Naive B cell (primary cell): ENCODE data around the gene SRA1. TPM values are rescaled to one million over a fixed set of nuclear protein-coding genes. Genes with fewer than 3 reads are reported as not detected.

Experiments
- ATAC-seq, 2 donors: fragments of 150-1000 bp; cut with Tn5 transposase; 2 replicates each; pipeline ENCODE4 v1.10.0; 2021; ENCODE audit warnings: low read depth in 2 of 2, mild to moderate bottlenecking in 2 of 2, moderate library complexity in 2 of 2
- DNase-seq: peaks from one replicate; pipeline ENCODE4 v3.0.0; 2022
- H3K27ac Mint-ChIP-seq, 6 donors: one replicate each; pipeline ENCODE4 v1.8.0; 2020 to 2022; ENCODE audit warnings: mild to moderate bottlenecking in 6 of 6, mixed read lengths in 6 of 6, moderate library complexity in 5 of 6, inconsistent platforms in 2 of 6
- H3K27me3 Mint-ChIP-seq, 3 donors: one replicate each; pipeline ENCODE4 v1.8.0; 2021 to 2022; ENCODE audit warnings: mixed read lengths in 3 of 3, mild to moderate bottlenecking in 1 of 3
- H3K36me3 Mint-ChIP-seq, 2 donors: one replicate each; pipeline ENCODE4 v1.8.0; 2020 to 2022; ENCODE audit warnings: mixed read lengths in 2 of 2, inconsistent platforms in 1 of 2, mild to moderate bottlenecking in 1 of 2
- H3K4me1 Mint-ChIP-seq, 3 donors: one replicate each; pipeline ENCODE4 v1.8.0; 2020 to 2022; ENCODE audit warnings: mixed read lengths in 3 of 3, inconsistent platforms in 1 of 3, mild to moderate bottlenecking in 1 of 3, moderate library complexity in 1 of 3
- H3K4me3 Mint-ChIP-seq, 8 donors: one replicate each; pipeline ENCODE4 v1.8.0; 2020 to 2022; ENCODE audit warnings: mild to moderate bottlenecking in 8 of 8, mixed read lengths in 8 of 8, moderate library complexity in 8 of 8, inconsistent platforms in 2 of 8
- H3K9me3 Mint-ChIP-seq, 7 donors: one replicate each; pipeline ENCODE4 v1.8.0; 2020 to 2022; ENCODE audit warnings: mixed read lengths in 7 of 7, mild to moderate bottlenecking in 5 of 7, inconsistent platforms in 2 of 7, moderate library complexity in 1 of 7
- polyA plus RNA-seq, 6 donors: library from polyadenylated mRNA; unstranded; fragments of 300-500 nt; fragmentation: Illumina TruSeq; gene quantifications; one replicate each; pipeline ENCODE4 v1.2.3, GENCODE V29; 2021; ENCODE audit warnings: low read depth in 6 of 6

Gene SRA1
- polyA plus RNA-seq, 6 donors from 2014 or later: 26.2 to 47.0 (median 31.7) TPM

GRCh38 chr5:140567871-140568270, 10.6 kb upstream of the SRA1 start:
- H3K4me3 Mint-ChIP-seq: peak overlapping the region in 4 of 8 donors; percentile 6 to 39 (median 22)
- no peak for ATAC-seq
- H3K27me3 Mint-ChIP-seq: no peaks in the 10 kb centered on the region
- peaks cover 42 to 66% (median 63%) of the 10 kb centered on the region in 3 donors for H3K4me1 Mint-ChIP-seq
- DNase-seq: no peak
- peaks cover 0 to 19% of the 10 kb centered on the region in 2 donors for H3K36me3 Mint-ChIP-seq
- peak overlapping the region in 4 of 6 donors; percentile 20 to 89 (median 76) for H3K27ac Mint-ChIP-seq
- H3K9me3 Mint-ChIP-seq: no peaks in the 10 kb centered on the region

- Mint-ChIP-seq H3K36me3 (peaks cover 0 to 19% of the 10 kb centered on the region in 2 donors), H3K9me3 (no peaks in the 10 kb centered on the region), H3K4me1 (peaks cover 46 to 72% (median 68%) of the 10 kb centered on the region in 3 donors), H3K27ac (peak overlapping the region in 5 of 6 donors; percentile 20 to 89 (median 68)), H3K4me3 (peak overlapping the region in 4 of 8 donors; percentile 1 to 71 (median 44)), H3K27me3 (no peaks in the 10 kb centered on the region)
- no peak for ATAC-seq
- DNase-seq: no peak
Observed at GRCh38 chr5:140567136-140567818, 10.0 kb upstream of the SRA1 start.

GRCh38 chr5:140566665-140567064, 9.4 kb upstream of the SRA1 start:
- H3K27ac Mint-ChIP-seq: peak overlapping the region in 3 of 6 donors; percentile 68 to 89 (median 81)
- H3K9me3 Mint-ChIP-seq: no peaks in the 10 kb centered on the region
- H3K4me3 Mint-ChIP-seq: peak overlapping the region in 3 of 8 donors; percentile 59 to 71 (median 59)
- H3K4me1 Mint-ChIP-seq: peaks cover 46 to 73% (median 69%) of the 10 kb centered on the region in 3 donors
- H3K36me3 Mint-ChIP-seq: peaks cover 0 to 19% of the 10 kb centered on the region in 2 donors
- DNase-seq: no peak
- H3K27me3 Mint-ChIP-seq: no peaks in the 10 kb centered on the region
- ATAC-seq: no peak

- Mint-ChIP-seq H3K27me3 (no peaks in the 10 kb centered on the region), H3K4me3 (peak overlapping the region in 7 of 8 donors; percentile 92 to 98 (median 95)), H3K36me3 (peaks cover 0 to 19% of the 10 kb centered on the region in 2 donors), H3K4me1 (peaks cover 46 to 79% (median 76%) of the 10 kb centered on the region in 3 donors), H3K9me3 (peaks cover 0 to 1% (median 0%) of the 10 kb centered on the region in 7 donors), H3K27ac (peak overlapping the region in 5 of 6 donors; percentile 36 to 99 (median 98))
- no peak for DNase-seq
- no peak for ATAC-seq
Observed at GRCh38 chr5:140565780-140566095, 8.5 kb upstream of the SRA1 start.

DNA sequence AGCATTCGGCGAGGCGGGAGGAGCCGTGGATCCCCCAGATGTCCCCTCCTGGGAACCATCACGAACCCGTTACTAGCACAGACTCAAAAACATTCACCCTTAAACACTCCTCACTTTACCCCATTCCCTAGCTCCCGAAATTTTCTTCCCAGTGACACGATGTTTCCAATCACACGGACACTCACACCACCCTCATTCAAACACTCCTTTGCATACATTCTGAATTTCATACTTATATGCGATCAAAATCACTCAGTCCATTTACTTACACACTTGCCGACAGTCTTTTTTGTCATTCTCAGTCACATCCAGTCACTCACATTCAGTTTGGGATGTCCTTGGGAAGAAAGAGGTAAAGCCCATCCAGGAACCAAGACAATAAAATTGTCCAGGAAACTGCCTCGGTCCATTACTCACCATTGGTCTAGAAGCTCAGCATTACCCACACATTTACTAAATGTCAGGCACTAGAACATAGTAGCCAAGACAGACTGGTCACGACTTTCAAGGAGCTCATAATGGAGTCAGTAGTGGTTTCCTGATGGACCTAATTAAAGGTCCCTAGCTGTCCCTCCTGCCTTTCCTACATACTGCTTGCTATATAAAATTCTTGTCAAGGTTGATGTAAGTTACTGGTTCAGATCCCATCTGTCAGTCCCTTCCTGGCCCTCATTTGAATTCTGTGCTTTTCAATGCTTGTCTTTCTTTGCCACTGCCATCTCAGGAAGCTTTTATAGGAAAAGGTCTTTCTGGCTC, 7.9 kb upstream of the SRA1 start:
- peaks cover 47 to 79% (median 72%) of the 10 kb centered on the region in 3 donors for H3K4me1 Mint-ChIP-seq
- H3K36me3 Mint-ChIP-seq: peaks cover 0 to 19% of the 10 kb centered on the region in 2 donors
- DNase-seq (no peak), ATAC-seq (no peak)
- H3K9me3 Mint-ChIP-seq: peaks cover 0 to 1% (median 0%) of the 10 kb centered on the region in 7 donors
- H3K4me3 Mint-ChIP-seq: peak overlapping the region; percentile 92 to 98 (median 96)
- H3K27ac Mint-ChIP-seq: peak overlapping the region; percentile 96 to 99 (median 98)
- H3K27me3 Mint-ChIP-seq: no peaks in the 10 kb centered on the region

DNA sequence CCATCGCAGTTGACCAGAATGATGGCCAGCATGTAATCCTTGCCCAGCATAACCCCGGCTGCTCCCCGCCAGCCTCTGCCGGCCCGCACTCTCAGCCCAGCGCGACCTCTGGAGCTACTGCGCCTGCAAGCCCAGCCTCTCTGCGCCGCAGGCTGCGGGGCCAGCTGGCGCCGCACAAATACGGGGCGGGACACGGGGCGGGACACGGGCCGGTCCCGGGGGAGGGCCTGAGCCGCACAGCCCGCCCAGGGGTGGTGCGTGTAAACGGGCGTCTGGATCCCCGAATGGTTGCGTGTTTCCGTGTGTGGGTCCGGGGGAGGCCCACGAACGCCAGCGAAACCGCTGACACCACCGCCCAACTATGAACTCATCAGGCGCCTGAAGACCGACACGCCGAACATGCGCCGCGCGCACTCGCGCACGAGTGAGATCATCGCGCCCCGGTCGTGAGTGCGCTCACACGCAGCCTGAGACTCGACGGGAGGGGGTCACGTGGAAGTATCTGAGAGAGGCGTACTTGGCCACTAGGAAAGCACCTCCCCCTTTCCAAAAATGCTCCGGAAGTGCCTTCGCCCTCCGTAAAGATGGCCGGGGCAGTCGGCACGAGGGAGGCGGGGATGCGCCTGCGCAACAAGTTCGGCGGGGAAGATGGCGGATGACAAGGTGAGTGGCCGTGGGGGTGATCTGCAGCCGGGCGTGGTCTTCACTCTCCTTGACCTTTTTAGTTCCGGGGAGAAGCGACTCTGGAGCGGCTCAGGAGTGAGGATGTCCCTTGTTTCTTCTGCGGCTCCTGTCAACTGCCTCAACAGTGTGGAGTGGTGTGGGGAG, 7.1 kb upstream of the SRA1 start, which contains the start of the genes APBB3 and SLC35A4:
APBB3 (minus strand) TSS at position 403 of the 828 bp plus-strand sequence; CDS start at position 50, 353 bp downstream.
SLC35A4 (plus strand) TSS at position 633 of the 828 bp plus-strand sequence. CDS start 2,342 bp downstream, outside the sequence.
- peak within 1 kb of the TSS; percentile 92 to 98 (median 96) for H3K4me3 Mint-ChIP-seq
- peaks cover 0 to 1% (median 0%) of the 10 kb centered on the region in 7 donors for H3K9me3 Mint-ChIP-seq
- peak; percentile 86 for ATAC-seq
- DNase-seq: peak; percentile 98
- H3K27me3 Mint-ChIP-seq: no peaks in the 10 kb centered on the region
- H3K4me1 Mint-ChIP-seq: peaks cover 45 to 71% (median 64%) of the 10 kb centered on the region in 3 donors
- H3K36me3 Mint-ChIP-seq: peaks cover 0 to 19% of the 10 kb centered on the region in 2 donors
- peak within 1 kb of the TSS; percentile 96 to 99 (median 98) for H3K27ac Mint-ChIP-seq

DNA sequence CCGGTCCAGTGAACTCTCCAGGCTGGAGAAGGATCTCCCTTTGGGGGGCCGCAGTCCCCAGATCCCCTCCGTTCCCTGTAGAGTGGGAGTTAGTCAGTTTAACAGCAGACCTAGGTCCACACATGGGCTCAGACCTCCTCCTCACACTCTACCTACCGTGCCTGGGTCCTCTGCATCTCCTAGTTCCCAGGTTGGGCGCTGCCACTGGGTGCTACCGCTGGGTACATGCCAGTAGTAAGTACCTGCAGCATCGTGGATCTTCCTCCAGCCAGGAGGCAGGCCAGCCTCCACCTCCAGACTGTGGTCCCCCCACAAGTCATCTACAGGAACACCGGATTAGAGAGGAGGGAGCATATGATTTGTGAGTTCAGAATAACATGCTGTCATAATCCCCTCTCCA, 6.3 kb upstream of the SRA1 start:
- DNase-seq (no peak), ATAC-seq (no peak)
- H3K4me3 Mint-ChIP-seq: peak overlapping the region; percentile 92 to 98 (median 96)
- peaks cover 46 to 62% (median 56%) of the 10 kb centered on the region in 3 donors for H3K4me1 Mint-ChIP-seq
- H3K27ac Mint-ChIP-seq: peak overlapping the region; percentile 95 to 99 (median 98)
- H3K27me3 Mint-ChIP-seq: no peaks in the 10 kb centered on the region
- H3K9me3 Mint-ChIP-seq: peaks cover 0 to 1% (median 0%) of the 10 kb centered on the region in 7 donors
- peaks cover 0 to 19% of the 10 kb centered on the region in 2 donors for H3K36me3 Mint-ChIP-seq

DNA sequence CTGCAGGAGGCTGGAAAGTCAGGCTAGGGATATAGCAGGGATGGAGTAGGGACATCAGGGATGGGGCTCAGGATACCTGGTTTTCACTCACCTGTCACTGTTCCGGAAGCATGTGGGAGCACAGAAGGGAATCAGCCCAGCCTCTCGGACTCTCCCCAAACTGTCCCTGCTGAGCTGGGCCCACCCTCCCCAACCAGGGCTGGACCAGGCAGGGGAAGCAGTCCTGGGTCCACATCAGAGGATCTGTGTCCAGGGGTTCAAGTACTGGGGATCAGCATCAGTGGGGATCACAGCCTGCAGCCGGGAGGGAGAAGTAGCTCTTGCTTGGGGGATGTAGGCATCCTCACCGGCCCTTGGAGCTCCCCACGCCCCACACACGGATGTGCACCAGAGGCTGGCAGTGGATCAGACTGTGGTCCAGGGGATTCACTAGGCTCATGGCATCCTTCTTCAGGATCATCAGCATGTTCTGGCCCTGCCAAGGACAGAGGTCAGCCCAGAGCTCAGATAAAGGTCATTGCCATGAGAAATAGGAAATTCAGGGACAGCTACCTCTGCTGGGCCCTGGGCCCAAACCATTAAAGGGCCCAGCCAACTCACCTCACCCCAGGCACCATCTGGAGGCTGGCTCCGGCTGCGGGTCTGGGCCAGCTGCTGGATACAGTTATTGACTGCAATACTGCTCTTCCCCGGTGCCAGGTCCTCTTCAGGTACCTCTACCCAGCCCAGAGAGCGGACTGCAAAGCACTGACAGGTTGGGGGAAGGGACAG, 4.7 kb upstream of the SRA1 start:
- no peak for DNase-seq

GRCh38 chr5:140560227-140560626, 3.0 kb upstream of the SRA1 start:
- Mint-ChIP-seq H3K4me1 (peaks cover 47 to 69% (median 65%) of the 10 kb centered on the region in 3 donors), H3K27me3 (no peaks in the 10 kb centered on the region), H3K4me3 (peak overlapping the region in 2 of 8 donors; percentile 35 to 44), H3K27ac (no peak overlapping the region), H3K36me3 (no peaks in the 10 kb centered on the region), H3K9me3 (peaks cover 0 to 1% (median 0%) of the 10 kb centered on the region in 7 donors)
- DNase-seq: no peak
- no peak for ATAC-seq

More for the DNA sequence above, 4.7 kb upstream of the SRA1 start:
- no peak for ATAC-seq
- peaks cover 0 to 4% of the 10 kb centered on the region in 2 donors for H3K36me3 Mint-ChIP-seq
- peaks cover 0 to 1% (median 0%) of the 10 kb centered on the region in 7 donors for H3K9me3 Mint-ChIP-seq
- peak overlapping the region in 2 of 8 donors; percentile 53 to 92 for H3K4me3 Mint-ChIP-seq
- peak overlapping the region in 2 of 6 donors; percentile 45 to 84 for H3K27ac Mint-ChIP-seq
- no peaks in the 10 kb centered on the region for H3K27me3 Mint-ChIP-seq
- peaks cover 44 to 60% (median 58%) of the 10 kb centered on the region in 3 donors for H3K4me1 Mint-ChIP-seq

DNA sequence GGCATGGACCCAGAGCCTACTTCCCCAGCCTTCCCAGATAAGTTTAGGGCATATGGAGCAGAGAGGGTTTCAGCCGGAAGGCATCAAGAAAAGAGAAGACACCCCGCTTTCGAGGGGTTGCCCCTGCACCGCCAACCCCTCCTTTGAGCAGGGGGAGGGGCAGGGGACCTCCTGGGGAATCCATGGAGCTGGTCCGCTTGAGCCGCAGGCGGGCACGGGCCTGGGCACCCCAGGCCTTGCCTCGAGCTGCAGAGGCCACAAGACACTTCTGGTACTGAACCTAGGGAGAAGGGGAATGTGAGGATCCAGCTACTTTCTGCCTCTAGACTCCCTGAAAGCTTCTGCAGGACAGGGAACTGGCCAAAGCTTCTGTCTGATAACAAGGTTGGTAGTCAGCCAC, 1.3 kb upstream of the SRA1 start:
- Mint-ChIP-seq H3K27me3 (no peaks in the 10 kb centered on the region), H3K9me3 (peaks cover 0 to 1% (median 0%) of the 10 kb centered on the region in 7 donors), H3K4me3 (peak overlapping the region in 3 of 8 donors; percentile 87 to 94 (median 90)), H3K4me1 (peaks cover 52 to 68% (median 64%) of the 10 kb centered on the region in 3 donors), H3K27ac (peak overlapping the region in 2 of 6 donors; percentile 74 to 97), H3K36me3 (no peaks in the 10 kb centered on the region)
- ATAC-seq: no peak
- DNase-seq: no peak

DNA sequence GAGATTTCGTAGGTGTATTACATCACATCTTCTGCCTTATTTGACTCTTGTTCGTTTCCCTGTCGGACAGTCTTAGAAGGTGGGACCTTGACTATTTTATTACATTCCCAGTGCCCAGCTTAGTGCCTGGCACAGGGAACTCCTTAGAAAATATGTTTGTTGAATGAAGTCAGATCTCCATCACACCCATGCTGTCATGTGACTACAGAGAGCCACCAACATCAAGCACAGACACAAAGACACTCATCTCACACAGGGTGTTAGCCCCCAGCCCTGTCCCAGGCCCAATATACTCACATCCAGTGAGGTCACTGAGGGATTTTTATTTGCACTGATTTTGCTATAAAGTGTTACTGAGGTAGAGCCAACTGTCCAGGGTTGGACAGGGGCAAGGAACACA, 692 bp upstream of the SRA1 start:
- H3K27ac Mint-ChIP-seq: peak overlapping the region; percentile 94 to 97 (median 96)
- peak overlapping the region; percentile 87 to 96 (median 92) for H3K4me3 Mint-ChIP-seq
- no peaks in the 10 kb centered on the region for H3K27me3 Mint-ChIP-seq
- H3K9me3 Mint-ChIP-seq: peaks cover 0 to 1% (median 0%) of the 10 kb centered on the region in 7 donors
- no peaks in the 10 kb centered on the region for H3K36me3 Mint-ChIP-seq
- DNase-seq (no peak), ATAC-seq (no peak)
- peaks cover 58 to 70% (median 64%) of the 10 kb centered on the region in 3 donors for H3K4me1 Mint-ChIP-seq

DNA sequence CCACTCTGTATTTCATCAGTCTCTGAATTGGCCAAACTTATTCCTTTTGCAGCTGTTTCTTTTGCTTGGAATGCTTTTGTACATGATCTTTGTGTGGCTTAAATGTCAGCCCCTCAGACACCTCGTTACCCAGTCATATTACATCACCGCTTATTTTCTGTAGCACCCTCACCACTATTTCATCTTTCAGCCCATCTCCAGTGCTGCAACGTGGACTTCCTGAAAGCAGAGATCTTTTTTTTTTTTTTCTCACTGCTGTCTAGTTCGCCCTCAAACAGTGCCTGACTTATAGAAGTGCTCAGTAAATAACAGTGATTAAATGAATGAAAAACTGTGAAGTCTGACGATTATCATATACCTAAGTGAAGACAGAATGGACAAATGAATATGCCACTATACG, 835 bp downstream of the SRA1 start:
- Mint-ChIP-seq H3K27ac (peak overlapping the region; percentile 13 to 97 (median 94)), H3K4me1 (peaks cover 56 to 64% (median 58%) of the 10 kb centered on the region in 3 donors), H3K4me3 (peak overlapping the region; percentile 87 to 96 (median 92)), H3K36me3 (no peaks in the 10 kb centered on the region), H3K27me3 (no peaks in the 10 kb centered on the region), H3K9me3 (no peaks in the 10 kb centered on the region)
- ATAC-seq: no peak
- no peak for DNase-seq
